Measurements from ENCODE around the gene SORCS2. TPM values are rescaled to one million over a fixed set of nuclear protein-coding genes. Genes with fewer than 3 reads are reported as not detected.

SORCS2 gene
- polyA plus RNA-seq, 1 of the 3 experiments (the other 2 are of a cell fraction), result 1.6 TPM

- Histone ChIP-seq H3K27me3 (ENCODE audit: insufficient read depth) (peaks cover 10% of the 10 kb centered on the region; the same call in 1 of the 2 replicates), H3K9me3 (no peaks in the 10 kb centered on the region), H3K4me2 (no peak overlapping the region), H3K4me1 (ENCODE audit: control insufficient read depth in 1 of 2, insufficient read depth in 2 of 2, low read depth in 1 of 2, low read length in 1 of 2) (peaks cover 0 to 14% of the 10 kb centered on the region in 2 experiments; a peak in 2 of 4 replicates), H2AFZ (ENCODE audit: low read depth) (no peak overlapping the region), H3F3A (replicated peaks; ENCODE audit: insufficient read depth) (no peaks in the 10 kb centered on the region), H3K27ac (ENCODE audit: low read depth in 2 of 2, low read length in 1 of 2) (no peak overlapping the region), H3K36me3 (replicated peaks in 1 of 2; ENCODE audit: control insufficient read depth in 1 of 2, insufficient read depth in 2 of 2, low read length in 1 of 2) (no peaks in the 10 kb centered on the region), H3K9ac (no peak overlapping the region), H3K9me2 (no peaks in the 10 kb centered on the region), H3K4me3 (ENCODE audit: low read depth in 2 of 2, low read length in 1 of 2) (no peak overlapping the region), H3K79me2 (ENCODE audit: insufficient read depth) (no peaks in the 10 kb centered on the region), H4K20me1 (ENCODE audit: insufficient read depth) (no peaks in the 10 kb centered on the region)
- POLR2A ChIA-PET, result no interaction called here
- TF ChIP-seq FOXM1 (IDR thresholded peaks at IDR 0.05; ENCODE audit: low read depth) (no peak), YY1 (IDR thresholded peaks at IDR 0.05; ENCODE audit: low read depth) (no peak), USF2 (IDR thresholded peaks at IDR 0.05; ENCODE audit: borderline replicate concordance, low read depth, low read length) (no peak), MXI1 (IDR thresholded peaks at IDR 0.05; ENCODE audit: low read depth, low read length) (no peak), SMC3 (IDR thresholded peaks at IDR 0.05; ENCODE audit: low read depth, low read length) (no peak), NRF1 (IDR thresholded peaks at IDR 0.05; ENCODE audit: low read depth, low read length) (no peak), EP300 (IDR thresholded peaks at IDR 0.05; ENCODE audit: borderline replicate concordance in 1 of 2, low read depth in 1 of 2, low read length in 1 of 2) (no peak), POLR2AphosphoS5 (IDR thresholded peaks at IDR 0.05; ENCODE audit: low read depth, low read length) (no peak), RXRA (IDR thresholded peaks at IDR 0.05; ENCODE audit: borderline replicate concordance, low read depth) (no peak), CHD2 (IDR thresholded peaks at IDR 0.05; ENCODE audit: low read length, partially characterized antibody) (no peak), GABPA (IDR thresholded peaks at IDR 0.05; ENCODE audit: low read depth) (no peak)
- TF ChIP-seq, protein P1, sequence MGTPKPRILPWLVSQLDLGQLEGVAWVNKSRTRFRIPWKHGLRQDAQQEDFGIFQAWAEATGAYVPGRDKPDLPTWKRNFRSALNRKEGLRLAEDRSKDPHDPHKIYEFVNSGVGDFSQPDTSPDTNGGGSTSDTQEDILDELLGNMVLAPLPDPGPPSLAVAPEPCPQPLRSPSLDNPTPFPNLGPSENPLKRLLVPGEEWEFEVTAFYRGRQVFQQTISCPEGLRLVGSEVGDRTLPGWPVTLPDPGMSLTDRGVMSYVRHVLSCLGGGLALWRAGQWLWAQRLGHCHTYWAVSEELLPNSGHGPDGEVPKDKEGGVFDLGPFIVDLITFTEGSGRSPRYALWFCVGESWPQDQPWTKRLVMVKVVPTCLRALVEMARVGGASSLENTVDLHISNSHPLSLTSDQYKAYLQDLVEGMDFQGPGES (IDR thresholded peaks at IDR 0.05; ENCODE audit: low read depth, low read length), result no peak
- TF ChIP-seq, protein P2, sequence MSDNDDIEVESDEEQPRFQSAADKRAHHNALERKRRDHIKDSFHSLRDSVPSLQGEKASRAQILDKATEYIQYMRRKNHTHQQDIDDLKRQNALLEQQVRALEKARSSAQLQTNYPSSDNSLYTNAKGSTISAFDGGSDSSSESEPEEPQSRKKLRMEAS (IDR thresholded peaks at IDR 0.05; ENCODE audit: low read depth), result no peak
- TF ChIP-seq, protein P3, sequence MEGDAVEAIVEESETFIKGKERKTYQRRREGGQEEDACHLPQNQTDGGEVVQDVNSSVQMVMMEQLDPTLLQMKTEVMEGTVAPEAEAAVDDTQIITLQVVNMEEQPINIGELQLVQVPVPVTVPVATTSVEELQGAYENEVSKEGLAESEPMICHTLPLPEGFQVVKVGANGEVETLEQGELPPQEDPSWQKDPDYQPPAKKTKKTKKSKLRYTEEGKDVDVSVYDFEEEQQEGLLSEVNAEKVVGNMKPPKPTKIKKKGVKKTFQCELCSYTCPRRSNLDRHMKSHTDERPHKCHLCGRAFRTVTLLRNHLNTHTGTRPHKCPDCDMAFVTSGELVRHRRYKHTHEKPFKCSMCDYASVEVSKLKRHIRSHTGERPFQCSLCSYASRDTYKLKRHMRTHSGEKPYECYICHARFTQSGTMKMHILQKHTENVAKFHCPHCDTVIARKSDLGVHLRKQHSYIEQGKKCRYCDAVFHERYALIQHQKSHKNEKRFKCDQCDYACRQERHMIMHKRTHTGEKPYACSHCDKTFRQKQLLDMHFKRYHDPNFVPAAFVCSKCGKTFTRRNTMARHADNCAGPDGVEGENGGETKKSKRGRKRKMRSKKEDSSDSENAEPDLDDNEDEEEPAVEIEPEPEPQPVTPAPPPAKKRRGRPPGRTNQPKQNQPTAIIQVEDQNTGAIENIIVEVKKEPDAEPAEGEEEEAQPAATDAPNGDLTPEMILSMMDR (IDR thresholded peaks at IDR 0.05), result no peak
- WGBS (ENCODE audit: low lambda C conversion rate), result 86% methylated on average over 10 of the region's 10 CpGs
- peak; percentile 8 for DNase-seq
- CTCF ChIA-PET, result interaction anchor here (1.0 to 1.7 kb wide), 5 partner anchors 9 to 33 kb away, joined by 3 to 6 read pairs (median 4); no protein-coding TSS in a partner anchor
Measured at GRCh38 chr4:7160951-7161440, 31.3 kb upstream of the SORCS2 start.

Measured in SK-N-SH (cell line).